GM21576 (cell line): Measurements from ENCODE around the gene PNMA8C.

Source experiments
- ATAC-seq: cut with Tn5 transposase; IDR thresholded peaks from one replicate; pipeline ENCODE4 v1.9.1; 2021; ENCODE audit warnings: mild to moderate bottlenecking, moderate library complexity; ENCODE audit not compliant: unreplicated experiment

PNMA8C gene

DNA sequence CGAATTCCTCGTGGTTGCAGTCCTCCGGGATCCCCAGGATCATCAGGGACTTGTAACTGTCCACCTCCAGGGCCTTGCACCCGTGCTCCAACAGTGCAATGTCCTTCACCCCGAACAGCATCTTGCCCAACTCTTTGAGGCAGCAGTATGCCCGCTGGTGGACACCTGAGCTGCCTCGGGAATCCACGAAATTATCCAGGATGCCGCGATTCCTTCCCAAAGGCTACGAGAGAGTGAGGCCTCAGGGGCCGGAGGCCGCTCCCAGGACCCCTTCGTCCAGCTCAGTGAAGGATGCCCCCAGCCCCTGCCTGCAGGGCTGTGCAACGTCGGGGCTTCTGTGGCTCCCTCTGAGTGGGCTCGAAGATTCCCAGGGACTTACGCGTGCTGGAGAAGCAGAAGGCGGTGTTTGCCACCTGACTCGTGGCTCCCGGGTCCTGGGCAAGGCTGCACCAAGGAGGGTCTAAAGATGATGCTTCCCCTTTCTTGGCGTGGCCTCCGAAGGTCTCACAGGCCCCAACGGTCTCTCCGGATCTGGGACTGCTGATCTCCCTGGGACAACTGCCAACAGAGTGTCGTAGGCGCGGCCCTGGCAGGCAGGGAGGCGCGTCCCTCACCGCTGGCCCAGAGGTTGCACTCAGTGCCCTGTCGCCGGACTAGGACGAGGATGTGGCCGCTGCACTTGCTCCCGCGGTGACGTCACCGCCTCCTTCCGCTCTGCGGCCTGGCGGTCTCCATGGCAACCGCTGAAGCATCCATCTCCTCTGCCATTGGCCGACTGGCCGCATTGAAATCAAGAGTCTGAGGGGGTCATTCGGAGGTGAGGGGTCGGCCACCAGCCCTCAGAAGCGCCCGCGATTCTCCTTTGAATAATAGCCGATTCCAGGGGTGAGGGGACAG is at the start of gene PNMA8C:
Gene PNMA8C (minus strand): TSS at position 698 of the 897 bp plus-strand sequence. CDS start 577 bp downstream, at position 121.
- no peak for ATAC-seq

DNA sequence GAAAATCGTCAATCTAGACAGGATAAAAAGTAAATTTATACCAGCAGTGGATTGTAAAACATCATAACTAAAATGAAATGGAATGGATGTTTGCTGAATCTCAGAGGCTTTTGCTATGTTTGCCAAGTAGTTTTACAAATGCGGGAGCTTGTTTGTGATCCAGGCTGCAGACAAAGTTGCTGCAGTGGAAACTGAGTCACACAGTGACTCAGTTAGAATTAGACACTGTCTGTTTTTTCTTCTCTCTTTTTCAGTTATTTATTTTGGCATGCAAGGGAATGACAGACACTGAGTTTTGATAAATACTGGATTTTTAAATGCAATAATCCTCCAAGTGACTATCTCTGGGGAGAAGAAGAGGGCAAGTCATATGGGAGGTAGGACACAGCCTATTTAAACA is 47.2 kb upstream of the PNMA8C start:
- no peak for ATAC-seq

DNA sequence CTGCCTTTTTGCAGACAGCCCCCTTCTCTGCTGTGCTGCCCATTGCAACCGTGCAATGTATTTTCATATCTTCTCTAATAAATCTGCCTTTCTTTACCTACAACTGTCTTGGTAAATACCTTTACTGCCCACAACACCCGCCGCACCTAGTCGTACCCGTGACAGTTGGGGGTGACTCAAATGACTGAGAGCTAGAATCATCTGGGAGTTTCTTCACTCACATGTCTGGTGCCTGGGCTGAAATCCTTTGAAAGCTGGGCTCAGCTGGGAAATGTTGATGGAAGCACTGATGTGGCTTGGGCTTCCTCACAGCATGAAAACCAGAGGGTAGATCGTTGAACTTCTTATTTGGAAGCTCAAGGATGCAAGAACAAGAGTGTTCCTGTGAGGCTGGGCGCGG is 45.5 kb upstream of the PNMA8C start:
- ATAC-seq = no peak

DNA sequence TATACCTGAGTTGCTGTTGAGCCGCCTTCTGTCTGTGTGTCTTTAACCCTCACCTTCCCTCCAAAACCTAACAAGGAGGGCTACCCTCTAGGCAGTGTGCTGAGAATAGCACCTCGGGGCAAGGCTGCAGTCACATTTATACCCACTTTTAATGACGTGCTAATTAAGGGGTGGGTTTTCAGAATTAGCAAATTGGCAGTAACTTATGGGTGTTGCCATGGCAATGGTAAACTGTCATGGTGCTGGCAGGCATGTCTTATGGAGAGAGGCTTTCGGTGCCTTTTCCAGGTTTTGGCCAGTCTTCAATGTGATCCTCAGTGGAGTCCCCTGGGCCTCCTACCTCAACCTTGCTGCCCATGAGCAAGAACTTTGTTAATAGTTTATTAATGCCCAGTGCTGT is 43.9 kb upstream of the PNMA8C start:
- ATAC-seq = no peak

DNA sequence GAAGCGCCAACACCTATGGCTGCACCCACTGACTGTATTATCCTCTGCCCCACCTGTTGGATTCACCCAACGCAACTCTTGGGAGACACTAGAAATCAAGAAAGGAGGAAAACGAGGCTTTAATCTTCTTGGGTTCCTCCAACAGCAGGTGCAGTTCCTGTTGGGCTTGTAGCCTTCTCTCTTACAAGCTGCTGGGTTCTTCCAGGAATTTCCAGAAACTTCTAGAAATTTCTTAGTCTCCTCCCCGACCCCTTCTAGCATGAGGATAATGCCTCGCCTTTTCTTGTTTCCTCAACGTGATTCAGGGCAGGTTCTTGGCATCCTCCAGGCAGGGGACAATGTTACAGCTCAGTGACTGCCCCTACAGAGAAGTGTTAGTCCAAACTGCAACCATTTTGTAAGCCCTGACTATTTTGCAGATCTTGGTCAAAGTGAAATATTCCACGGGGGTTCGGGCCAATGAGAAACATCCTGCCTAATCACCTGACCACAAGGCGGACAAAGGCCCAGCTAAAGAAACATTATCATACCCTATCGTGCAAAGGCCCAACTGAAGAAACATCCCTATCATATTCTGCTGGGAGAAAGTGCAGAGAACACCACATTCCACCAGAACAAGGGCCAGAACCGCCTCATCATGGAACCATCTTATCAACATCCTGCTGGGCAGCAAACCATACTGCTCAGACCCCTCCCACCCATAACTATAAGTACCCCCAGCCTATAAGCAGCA is 43.2 kb upstream of the PNMA8C start:
- no peak for ATAC-seq

DNA sequence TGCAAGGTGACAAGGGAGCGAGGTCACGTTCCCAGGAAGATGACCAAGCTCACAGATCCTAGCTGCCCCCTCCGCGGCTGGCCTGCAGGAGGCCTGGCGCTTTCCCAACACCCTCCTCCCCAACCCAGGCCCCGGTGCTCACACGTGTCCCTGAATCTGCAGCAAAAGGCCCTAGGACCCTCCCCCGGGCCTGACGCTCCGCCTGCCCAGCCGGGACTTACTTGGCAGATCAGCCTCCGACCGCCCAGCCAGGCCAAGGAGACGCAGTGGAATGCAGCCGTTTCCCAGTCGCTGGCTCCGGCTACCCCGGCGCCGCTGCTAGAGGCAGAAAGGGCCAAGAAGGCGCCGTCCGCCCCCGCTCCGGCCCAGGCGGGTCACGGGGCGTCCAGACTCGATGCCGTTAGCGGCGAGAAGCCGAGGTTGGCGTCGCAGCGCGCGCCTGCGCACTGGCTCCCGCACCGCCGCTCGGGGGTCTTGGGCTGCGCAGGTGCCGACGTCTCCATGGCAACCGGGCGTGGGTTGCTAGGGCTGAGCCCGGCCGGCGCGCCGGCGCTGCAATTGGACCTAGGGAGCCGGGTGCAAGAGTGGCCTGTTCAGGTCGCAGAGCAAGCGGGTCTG is 42.5 kb upstream of the PNMA8C start, which contains the start of gene PNMA8A:
Gene PNMA8A (minus strand): TSS at position 448 of the 618 bp plus-strand sequence. CDS start 528 bp downstream, outside the sequence.
- ATAC-seq = no peak

DNA sequence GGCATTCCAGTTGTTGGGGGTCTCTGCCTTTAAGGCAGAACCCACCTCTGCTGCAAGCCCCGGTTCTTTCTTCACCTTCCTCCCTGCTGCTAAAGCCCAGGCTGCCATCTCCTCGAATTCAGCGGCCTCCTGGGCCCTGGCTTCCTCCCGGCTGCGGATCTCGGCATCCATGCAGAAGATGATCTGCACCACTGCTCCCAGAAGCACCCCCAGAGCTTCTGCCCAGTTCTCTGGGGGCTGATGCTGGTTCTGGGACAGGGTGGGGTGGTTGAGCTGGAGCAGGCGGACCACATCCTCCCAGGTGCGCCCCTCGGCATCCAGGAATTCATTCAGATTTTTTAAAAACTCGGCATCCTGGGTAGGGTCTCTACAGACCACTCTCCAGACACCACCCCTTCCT is 41.6 kb upstream of the PNMA8C start:
- no peak for ATAC-seq

DNA sequence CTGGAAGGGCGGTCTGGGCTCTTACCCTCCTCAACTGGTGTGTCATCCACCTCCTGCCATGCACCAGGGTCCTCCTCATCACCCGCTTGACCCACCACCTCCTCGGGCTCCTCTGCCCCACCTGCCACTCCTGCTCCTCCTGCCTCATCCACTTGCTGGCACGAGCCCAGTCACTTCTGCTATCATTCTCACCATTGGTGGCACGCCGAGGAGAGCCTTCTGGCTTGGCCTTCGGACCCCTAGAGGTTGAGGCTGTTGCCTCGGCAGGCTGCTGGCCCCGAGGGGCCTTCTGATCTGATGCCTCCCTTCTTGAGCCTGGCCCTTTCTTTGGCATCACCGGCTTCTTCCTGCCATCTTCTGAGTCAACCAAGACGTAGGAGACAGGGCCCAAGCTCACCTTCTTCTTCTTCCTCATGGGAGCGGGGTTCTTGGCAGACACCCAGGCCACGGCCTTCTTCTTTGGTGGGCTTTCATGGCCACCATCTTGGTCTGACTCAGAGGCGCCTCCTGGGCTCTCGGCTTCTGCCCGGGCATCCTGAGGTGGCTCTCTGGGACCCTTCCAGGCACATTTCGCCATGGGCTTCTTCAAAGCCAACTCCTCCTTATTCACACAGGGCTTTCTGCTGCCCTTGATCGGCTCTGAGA is 40.9 kb upstream of the PNMA8C start:
- no peak for ATAC-seq

DNA sequence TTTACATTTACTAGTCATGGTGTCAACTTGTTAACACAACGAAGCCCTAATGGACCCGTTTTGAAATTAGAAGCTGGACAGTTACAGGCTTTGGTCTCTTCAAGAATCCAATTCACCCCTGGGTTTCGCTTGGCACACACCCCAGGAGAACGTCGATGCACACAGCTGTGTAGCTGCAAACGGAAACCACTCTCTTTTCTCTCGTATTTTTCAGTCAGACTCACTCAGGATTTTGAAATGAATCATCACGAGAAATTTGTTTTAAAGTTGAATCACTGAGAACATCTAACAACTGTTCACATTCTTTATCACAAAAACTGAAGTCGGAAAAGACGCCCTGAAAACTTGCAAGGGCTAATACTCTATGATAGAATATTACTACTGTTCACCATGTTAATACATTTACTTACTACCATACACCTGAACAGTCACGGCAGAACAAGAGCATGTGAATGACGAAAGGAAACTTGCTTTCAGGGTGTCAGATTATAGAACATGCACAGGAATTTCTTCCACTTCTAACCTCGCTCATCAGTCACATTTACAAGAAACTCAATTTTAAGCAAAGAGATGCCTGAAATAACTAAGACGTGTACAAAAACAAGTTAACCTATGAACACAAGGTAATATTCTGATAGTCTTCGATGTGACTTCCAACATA is 37.9 kb upstream of the PNMA8C start:
- ATAC-seq = no peak

DNA sequence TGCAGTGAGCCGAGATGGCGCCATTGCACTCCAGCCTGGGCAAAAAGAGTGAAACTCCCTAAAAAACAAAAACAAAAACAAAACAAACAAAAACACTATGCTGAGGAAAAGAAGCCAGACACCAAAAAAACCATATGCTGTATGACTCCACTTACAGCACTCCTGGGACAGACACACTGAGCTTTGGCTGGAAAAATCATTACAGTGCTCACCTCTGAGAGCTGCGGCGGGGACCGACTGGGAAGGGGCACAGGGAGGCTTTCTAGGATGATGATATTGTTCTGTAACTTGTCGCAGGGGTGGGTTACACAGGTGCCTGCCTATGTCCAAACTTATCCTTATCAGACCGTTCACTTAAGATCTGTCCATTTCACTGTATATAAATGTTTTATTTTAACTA is 34.8 kb upstream of the PNMA8C start:
- ATAC-seq = no peak

DNA sequence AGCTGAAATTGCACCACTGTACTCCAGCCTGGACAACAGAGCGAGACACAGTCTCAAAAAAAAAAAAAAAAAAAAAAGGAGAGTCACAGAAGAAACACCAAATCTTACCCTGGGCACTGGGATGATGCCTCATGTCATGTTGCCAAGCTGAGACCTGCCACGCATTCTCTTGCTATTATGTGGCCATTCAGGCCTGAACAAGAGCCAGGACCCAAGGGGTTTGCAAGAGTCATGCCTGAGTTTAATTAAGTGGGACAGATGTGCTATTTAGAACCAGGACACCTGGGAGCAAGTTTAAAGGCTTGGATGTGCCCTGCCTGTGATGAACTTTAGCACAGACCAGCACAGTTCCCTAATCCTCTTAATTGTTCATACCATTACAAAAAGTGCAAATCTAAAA is 32.8 kb upstream of the PNMA8C start:
- no peak for ATAC-seq

DNA sequence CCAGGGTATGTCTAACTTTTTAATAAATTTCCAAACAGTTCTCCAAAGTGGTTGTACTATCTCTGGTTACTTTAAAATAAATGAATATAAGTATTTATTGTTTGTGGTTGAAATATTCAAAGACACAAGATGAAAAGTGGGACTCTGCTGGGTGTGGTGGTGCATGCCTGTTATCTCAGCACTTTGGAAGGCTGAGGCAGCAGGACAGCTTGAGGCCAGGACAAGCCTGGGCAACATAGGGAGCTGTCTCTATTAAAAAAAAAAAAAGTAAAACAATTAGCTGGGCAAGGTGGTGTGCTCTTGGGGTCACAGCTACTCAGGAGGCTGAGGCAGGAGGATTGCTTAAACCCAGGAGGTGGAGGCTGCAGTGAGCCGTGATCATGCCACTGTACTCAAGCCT is 32.2 kb upstream of the PNMA8C start:
- no peak for ATAC-seq

DNA sequence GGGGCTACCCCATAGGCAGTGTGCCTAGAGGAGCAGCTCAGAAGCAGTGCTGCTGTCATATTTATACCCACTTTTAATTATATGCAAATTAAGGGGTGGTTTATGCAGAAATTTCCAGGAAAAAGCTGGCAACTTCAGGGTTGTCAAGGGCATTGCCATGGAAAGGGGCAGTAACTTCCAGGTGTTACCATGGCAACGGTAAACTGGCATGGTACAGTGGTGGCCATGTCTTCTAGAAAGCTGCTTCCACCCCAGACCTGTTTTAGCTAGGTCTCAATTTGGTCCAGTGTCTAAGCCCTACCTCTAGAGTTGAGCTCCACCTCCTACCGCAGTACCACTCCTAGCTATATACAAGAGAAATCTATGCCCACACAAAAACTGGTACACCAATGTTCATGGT is 31.3 kb upstream of the PNMA8C start:
- no peak for ATAC-seq

DNA sequence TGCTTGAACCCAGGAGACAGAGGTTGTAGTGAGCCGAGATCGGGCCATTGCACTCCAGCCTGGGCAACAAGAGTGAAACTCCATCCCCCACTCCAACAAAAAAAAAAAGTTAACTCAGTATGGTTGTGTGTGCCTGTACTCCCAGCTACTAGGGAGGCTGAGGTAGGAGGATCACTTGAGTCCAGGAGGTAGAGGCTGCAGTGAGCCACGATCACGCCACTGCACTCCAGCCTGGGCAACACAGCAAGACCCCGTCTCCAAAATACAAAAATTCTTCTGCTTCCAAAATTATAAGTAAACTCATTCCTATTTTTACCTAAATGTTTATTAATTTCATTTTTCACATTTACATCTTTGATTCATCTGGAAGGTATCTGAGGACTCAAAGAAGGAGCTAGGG is 28.2 kb upstream of the PNMA8C start:
- ATAC-seq = no peak

DNA sequence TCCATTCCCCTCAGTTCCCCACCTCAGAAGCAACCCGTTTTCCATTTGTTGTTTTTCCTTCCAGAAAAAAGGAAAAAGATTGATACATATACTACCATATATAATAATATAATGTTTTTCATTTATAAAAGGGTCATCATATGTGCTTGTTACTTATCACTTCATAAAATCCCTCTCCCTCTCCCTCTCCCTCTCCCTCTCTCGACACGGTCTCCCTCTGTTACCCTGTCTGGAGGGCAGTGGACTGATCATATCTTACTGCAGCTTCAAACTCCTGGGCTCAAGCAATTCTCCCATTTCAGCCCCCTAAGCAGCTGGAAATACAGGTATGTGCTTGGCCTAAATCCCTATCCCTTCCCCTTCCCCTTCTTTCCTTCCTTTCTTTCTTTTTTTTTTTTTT is 25.5 kb upstream of the PNMA8C start:
- ATAC-seq = no peak

DNA sequence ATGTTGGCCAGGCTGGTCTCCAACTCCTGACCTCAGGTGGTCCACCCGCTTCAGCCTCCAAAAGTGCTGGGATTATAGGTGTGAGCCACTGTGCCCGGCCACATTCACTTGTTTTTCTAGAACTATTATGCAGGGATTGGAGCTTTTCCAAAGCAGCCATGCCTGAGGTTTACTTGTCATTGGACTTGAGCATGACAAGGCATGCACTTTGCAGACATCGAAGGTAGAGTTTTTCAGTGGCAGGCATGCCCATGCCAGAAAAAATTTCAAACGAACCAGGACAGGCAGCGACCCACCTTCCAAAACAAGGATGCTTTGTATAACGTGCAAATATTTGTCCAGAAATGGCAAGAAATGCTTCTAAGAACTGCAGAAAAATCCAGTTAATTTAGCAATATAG is 24.9 kb upstream of the PNMA8C start:
- no peak for ATAC-seq

DNA sequence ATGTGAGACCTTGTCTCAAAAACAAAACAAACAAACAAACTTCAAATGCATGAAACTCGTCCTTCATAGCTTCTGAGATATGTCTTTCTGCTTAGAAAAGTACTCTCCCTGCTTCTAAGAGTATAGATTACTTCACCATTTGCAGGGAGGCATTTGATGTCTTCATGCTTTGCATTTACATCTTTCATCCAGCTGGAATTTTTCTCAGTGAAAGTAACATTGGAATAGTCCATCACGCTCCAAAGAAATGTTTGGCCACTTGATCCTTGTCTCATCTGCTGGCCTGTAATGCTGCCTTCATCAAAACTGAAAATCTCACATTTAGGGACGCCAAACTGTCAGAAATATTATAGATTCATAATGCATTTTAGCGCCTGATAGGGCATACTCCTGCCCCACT is 23.4 kb upstream of the PNMA8C start:
- no peak for ATAC-seq

DNA sequence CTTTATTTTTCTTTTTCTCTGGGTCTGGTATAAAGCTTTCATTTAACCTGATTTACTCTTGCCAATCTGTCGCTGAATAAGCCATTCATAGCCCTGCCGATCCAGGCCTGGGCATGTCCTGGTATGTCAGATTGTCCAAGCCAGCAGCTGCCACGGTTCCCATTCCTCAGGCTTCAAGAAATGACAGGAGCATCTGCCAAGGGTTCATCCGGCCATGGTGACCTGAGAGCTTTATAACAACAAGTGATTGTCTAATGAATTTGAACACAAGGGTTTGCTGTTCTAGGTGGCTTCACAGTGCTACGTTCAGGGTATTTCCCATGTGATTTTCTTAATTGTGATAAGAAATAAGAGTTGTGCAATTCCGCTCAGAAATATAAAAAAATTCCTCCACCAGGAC is 22.6 kb upstream of the PNMA8C start:
- ATAC-seq = no peak

DNA sequence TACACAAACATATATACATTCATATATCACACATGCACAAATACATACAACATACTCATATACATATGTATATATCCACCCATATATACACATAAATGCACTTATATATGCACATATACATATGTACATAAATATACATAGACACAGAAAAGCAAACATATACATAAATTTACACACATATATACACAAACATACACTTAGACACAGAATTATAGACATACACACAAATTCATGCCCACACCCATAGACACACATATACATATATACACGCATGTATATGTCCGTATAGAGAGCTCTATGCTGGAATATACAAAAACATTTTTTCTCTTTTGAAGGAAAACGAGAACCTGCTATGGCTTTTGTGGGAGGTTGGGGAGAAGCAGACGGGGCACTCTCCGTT is 22.0 kb upstream of the PNMA8C start:
- ATAC-seq = no peak

DNA sequence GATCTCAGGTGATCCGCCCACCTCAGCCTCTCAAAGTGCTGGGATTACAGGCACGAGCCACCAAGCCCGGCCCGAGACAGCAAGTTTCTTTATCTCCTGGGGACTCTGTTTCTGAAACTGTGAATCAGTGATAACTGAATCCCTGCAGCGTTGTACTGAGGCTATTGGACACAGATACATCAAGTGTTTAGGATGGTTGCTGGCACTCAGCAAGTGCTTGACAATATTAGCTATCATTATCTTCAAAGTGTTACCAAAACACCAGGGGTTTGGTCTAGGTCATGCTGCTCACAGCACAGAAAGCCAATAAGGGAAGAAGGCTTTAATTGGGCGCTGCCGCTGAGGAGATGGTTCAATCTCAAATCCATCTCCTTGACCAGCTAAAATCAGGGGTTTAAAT is 20.5 kb upstream of the PNMA8C start:
- no peak for ATAC-seq

DNA sequence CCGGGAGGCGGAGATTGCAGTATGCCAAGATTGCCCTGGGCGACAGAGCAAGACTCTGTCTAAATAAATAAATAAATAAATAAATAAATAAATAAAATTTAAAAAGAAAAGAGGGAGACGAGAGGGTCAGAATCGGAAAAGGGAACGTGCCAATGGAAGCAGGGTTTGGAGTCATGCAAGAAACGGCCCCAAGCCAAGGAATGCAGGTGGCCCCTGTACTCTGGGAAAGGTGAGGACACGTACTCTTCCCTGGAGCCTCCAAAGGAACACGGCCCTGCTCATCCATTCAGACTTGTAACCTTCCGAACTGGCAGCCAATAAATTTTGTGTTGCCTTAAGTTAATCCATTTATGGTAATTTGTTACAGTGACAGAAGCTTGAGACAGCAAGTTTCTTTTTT is 19.9 kb upstream of the PNMA8C start:
- no peak for ATAC-seq
